Small intestine (tissue), 7 donors: ENCODE measurements around the gene GPRC5C. TPM values are rescaled to one million over a fixed set of nuclear protein-coding genes. Genes with fewer than 3 reads are reported as not detected.
"Not testable (repeated sequence)": the region's sequence is repeated elsewhere in the genome, so short reads cannot be mapped to it uniquely, and the experiment has no call there.

Experiments
- DNase-seq, 2 donors: peaks; one replicate each; pipeline versions ENCODE4 v3.0.0 to v3.0.0-alpha.2; 2013
- FAIRE-seq: peaks from 2 replicates; lab custom pipeline; 2012; peaks lifted over from hg19 to GRCh38; lab: Jason Lieb, UNC
- H3K27ac ChIP-seq, 3 donors: one replicate each; pipeline ENCODE4 v1.5.1; 2013; ENCODE audit warnings: low read length in 2 of 3, mild to moderate bottlenecking in 2 of 3, control low read depth in 1 of 3, inconsistent platforms in 1 of 3, low read depth in 1 of 3, moderate library complexity in 1 of 3
- H3K27me3 ChIP-seq, 3 donors: one replicate each; pipeline ENCODE4 v1.6.1; 2013; ENCODE audit warnings: low read length in 3 of 3, inconsistent platforms in 1 of 3; ENCODE audit not compliant: control insufficient read depth in 3 of 3, insufficient read depth in 3 of 3
- H3K36me3 ChIP-seq, 3 donors: one replicate each; pipeline ENCODE4 v1.6.1; 2013; ENCODE audit warnings: low read length in 3 of 3, inconsistent platforms in 1 of 3, low read depth in 1 of 3, mild to moderate bottlenecking in 1 of 3, moderate library complexity in 1 of 3; ENCODE audit not compliant: control insufficient read depth in 3 of 3, insufficient read depth in 2 of 3
- H3K4me1 ChIP-seq, 3 donors: one replicate each; pipeline ENCODE4 v1.6.1; 2013; ENCODE audit warnings: low read length in 2 of 3, inconsistent platforms in 1 of 3, low read depth in 1 of 3, mild to moderate bottlenecking in 1 of 3, moderate library complexity in 1 of 3; ENCODE audit not compliant: control insufficient read depth in 3 of 3, insufficient read depth in 2 of 3
- H3K4me3 ChIP-seq, 3 donors: one replicate each; pipeline ENCODE4 v1.5.1; 2013; ENCODE audit warnings: low read length in 3 of 3, control low read depth in 1 of 3, inconsistent platforms in 1 of 3, low read depth in 1 of 3, mild to moderate bottlenecking in 1 of 3, moderate library complexity in 1 of 3
- H3K9me3 ChIP-seq, 2 donors: one replicate each; pipeline ENCODE4 v1.6.1; 2013; ENCODE audit warnings: low read depth in 1 of 2, low read length in 1 of 2; ENCODE audit not compliant: control insufficient read depth in 2 of 2, insufficient read depth in 1 of 2
- WGBS, 3 donors: extraction: QIAGEN DNeasy Blood & Tissue Kit; methylation state at CpG; one replicate each; pipeline ENCODE4 v1.1.7; 2013; 5-methylcytosine and 5-hydroxymethylcytosine counted together
- polyA plus RNA-seq, 4 donors: library from polyadenylated mRNA; stranded (reverse) in 3 of 4; unstranded in 1 of 4; fragments of 200-250 nt in 3 of 4; fragments of 120-200 nt in 1 of 4; gene quantifications; one replicate each; pipeline versions ENCODE4 v1.2.1 to v1.2.3, GENCODE V29; 2013
- donor health status: healthy with polysubstance abuse.
- donor health status: control.
- donor health status: control.
- donor health status: Bipolar disorder and iron deficiency.
- donor health status: healthy.

GPRC5C gene
- polyA plus RNA-seq, 4 donors: 41.3 to 72.8 (median 48.1) TPM

DNA sequence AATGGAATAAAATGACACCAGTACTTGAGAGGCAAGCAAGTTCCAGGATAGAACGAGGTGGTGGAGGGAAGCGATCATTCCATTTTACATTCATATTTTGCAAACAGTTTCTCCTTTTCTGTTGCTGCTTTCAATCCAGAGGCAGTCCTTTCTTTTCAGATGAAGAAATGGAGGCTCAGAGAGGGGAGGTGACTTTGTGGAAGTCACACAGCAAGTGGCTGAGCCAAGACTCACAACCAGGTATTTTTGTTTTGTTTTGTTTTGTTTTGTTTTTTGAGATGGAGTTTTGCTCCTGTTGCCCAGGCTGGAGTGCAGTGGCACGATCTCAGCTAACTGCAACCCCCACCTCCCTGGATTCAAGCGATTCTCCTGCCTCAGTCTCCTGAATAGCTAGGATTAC is 35.3 kb upstream of the GPRC5C start:
- Histone ChIP-seq H3K4me3 (no peak overlapping the region), H3K36me3 (no peaks in the 10 kb centered on the region), H3K9me3 (peaks cover 0 to 3% of the 10 kb centered on the region in 2 donors), H3K27ac (no peak overlapping the region), H3K27me3 (no peaks in the 10 kb centered on the region), H3K4me1 (peaks cover 0 to 6% (median 0%) of the 10 kb centered on the region in 3 donors)
- no peak for FAIRE-seq
- 86 to 93% (median 89%) methylated on average over 4 of the region's 4 CpGs for WGBS, 3 donors
- no peak for DNase-seq

DNA sequence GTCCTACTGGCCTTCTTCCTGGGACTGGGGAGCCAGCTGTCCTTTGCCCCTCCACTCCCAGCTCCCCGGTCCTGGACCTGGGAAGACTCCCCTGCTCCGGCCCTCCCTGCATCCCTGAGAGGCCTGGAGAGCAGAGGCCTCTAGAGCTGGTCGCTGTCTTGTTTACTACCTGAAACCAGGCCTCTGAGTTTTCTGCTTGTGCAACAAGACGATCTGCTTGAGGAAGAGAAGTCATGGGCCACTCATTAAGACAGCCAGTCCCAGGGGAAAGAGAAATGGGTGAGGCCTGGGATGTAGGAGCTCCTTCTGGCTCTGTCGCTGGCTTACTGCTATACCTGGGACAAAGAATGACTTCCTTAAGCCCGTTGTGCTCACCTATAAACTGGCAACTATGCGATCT is 29.8 kb upstream of the GPRC5C start:
- Histone ChIP-seq H3K36me3 (no peaks in the 10 kb centered on the region), H3K4me3 (no peak overlapping the region), H3K27me3 (peaks cover 0 to 4% (median 2%) of the 10 kb centered on the region in 3 donors), H3K9me3 (peaks cover 0 to 2% of the 10 kb centered on the region in 2 donors), H3K27ac (no peak overlapping the region), H3K4me1 (peaks cover 0 to 5% (median 0%) of the 10 kb centered on the region in 3 donors)
- FAIRE-seq (no peak), DNase-seq (peak in 1 of 2 donors; percentile 51)
- 79 to 85% (median 83%) methylated on average over 7 of the region's 7 CpGs for WGBS, 3 donors

DNA sequence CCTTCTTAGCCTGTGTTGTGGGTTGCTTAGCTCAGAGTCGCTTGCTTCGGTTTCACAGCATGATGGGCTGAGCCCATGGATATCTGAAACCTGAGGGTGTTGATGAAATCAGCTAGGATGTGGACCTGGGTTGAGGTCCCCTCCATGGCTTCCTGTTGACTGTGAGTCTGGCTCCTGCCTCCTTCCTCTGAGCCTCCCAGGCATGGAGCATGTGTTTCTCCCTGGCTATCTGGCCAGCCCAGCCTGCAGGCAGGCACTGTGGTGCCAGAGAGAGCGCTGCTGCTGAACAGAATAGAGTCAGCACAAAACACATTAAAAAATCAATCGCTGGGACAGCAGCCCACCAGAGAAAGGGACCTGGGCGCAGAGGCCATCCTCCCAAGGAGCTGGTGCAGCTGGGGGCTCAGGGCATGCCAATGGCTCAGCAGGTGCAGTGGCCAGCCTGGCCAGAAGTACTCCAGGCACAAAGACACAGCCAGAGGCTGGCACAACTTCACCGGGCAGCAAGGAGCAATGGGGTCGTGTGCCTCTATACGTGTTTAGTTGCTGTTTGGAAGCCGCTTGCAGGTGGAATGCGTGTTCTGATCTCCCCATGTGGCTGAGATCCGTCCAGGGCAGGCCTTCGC is 28.3 kb upstream of the GPRC5C start:
- Histone ChIP-seq H3K4me3 (no peak overlapping the region), H3K4me1 (peaks cover 0 to 5% (median 0%) of the 10 kb centered on the region in 3 donors), H3K36me3 (no peaks in the 10 kb centered on the region), H3K27ac (no peak overlapping the region), H3K9me3 (peaks cover 0 to 2% of the 10 kb centered on the region in 2 donors), H3K27me3 (peaks cover 0 to 4% (median 2%) of the 10 kb centered on the region in 3 donors)
- 75 to 85% (median 77%) methylated on average over 12 of the region's 12 CpGs for WGBS, 3 donors
- no peak for FAIRE-seq
- DNase-seq: no peak

DNA sequence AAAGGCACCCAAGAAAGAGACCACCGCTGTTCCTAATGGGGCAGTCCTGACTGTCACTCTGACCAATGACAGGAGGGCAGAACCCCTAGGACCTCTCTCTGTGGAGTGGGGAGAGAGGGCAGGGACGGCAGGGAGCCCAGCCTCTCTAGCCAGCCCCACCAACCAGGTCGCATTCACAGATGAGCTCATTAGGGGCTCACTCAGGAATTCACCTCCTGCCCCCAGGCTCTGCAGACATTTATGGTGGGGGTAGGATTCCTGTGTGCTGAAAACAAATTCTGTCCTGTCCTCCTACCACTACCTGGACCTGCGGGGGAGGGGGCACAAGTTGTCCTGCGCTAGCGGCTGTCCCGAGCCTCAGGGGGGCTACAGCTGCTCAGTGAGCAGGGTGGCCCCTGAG is 27.7 kb upstream of the GPRC5C start:
- peaks cover 0 to 5% (median 0%) of the 10 kb centered on the region in 3 donors for H3K4me1 ChIP-seq
- peaks cover 0 to 2% of the 10 kb centered on the region in 2 donors for H3K9me3 ChIP-seq
- 63 to 78% (median 75%) methylated on average over 7 of the region's 7 CpGs for WGBS, 3 donors
- DNase-seq: no peak
- no peak for FAIRE-seq
- no peak overlapping the region for H3K4me3 ChIP-seq
- H3K27me3 ChIP-seq: peaks cover 0 to 4% (median 2%) of the 10 kb centered on the region in 3 donors
- H3K36me3 ChIP-seq: no peaks in the 10 kb centered on the region
- H3K27ac ChIP-seq: no peak overlapping the region

DNA sequence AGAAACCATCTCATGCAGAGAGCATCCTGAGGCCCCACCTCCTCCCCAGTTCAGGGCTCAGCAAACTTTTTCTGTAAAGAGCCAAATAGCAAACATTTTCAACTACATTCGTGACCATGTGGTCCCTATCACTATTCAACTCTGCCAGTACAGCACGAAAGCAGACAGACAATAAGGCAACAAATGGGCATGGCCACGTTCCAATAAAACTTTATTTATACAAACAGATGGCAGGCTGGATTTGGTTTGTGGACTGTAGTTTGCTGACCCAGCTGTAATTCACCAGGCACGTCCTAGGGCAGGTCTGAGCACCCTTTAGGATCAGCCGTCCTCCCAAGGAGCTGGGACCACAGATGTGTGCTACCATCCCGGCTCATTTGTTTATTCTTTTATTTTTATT is 27.1 kb upstream of the GPRC5C start:
- Histone ChIP-seq H3K36me3 (no peaks in the 10 kb centered on the region), H3K27me3 (peaks cover 0 to 4% (median 2%) of the 10 kb centered on the region in 3 donors), H3K27ac (no peak overlapping the region), H3K4me1 (peaks cover 0 to 5% (median 0%) of the 10 kb centered on the region in 3 donors), H3K4me3 (no peak overlapping the region), H3K9me3 (peaks cover 0 to 2% of the 10 kb centered on the region in 2 donors)
- no peak for DNase-seq
- no peak for FAIRE-seq
- 72 to 79% (median 78%) methylated on average over 6 of the region's 6 CpGs for WGBS, 3 donors

DNA sequence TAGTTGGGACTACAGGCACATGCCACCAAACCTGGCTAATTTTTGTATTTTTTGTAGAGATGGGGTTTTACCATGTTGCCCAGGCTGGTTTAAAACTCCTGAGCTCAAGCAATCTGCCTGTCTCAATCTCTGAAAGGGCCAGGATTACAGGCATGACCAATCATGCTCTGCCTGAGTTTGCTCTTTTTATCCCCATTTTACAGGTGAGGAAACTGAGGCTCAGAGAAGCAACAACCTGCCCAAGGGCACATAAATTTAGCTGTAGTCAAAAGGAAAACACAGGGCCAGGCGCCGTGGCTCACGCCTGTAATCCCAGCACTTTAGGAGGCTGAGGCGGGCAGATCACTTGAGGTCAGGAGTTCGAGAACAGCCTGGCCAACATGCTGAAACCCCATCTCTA is 26.6 kb upstream of the GPRC5C start:
- H3K9me3 ChIP-seq, H3K4me1 ChIP-seq, FAIRE-seq, H3K36me3 ChIP-seq, H3K4me3 ChIP-seq, DNase-seq, H3K27ac ChIP-seq, H3K27me3 ChIP-seq: not testable (repeated sequence)
- 91 to 92% (median 92%) methylated on average over 5 of the region's 5 CpGs for WGBS, 3 donors

DNA sequence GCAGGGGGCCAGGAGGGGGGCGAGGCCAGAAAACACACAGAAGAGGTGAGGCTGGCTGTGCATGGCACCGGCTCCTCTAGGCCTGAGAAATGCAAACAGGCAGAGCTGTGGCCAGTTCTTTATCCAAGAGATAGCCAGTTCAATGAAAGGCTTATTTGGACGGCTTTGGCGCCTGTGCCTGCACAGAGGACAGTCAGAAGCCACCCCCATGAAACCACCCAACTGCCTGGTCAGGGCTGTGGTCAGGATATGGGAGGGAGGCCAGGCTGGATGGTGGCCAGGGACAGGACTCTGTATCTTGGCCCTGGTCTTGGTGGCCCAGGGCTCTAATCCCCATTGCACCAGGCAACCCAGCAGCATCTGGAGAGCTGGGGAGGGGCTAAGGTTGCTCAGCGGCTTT is 24.5 kb upstream of the GPRC5C start:
- no peak overlapping the region for H3K4me3 ChIP-seq
- H3K27me3 ChIP-seq: peaks cover 0 to 4% (median under 1%) of the 10 kb centered on the region in 3 donors
- no peak for FAIRE-seq
- peaks cover 0 to 2% of the 10 kb centered on the region in 2 donors for H3K9me3 ChIP-seq
- 77 to 89% (median 81%) methylated on average over 5 of the region's 5 CpGs for WGBS, 3 donors
- H3K36me3 ChIP-seq: no peaks in the 10 kb centered on the region
- no peaks in the 10 kb centered on the region for H3K4me1 ChIP-seq
- no peak for DNase-seq
- no peak overlapping the region for H3K27ac ChIP-seq

DNA sequence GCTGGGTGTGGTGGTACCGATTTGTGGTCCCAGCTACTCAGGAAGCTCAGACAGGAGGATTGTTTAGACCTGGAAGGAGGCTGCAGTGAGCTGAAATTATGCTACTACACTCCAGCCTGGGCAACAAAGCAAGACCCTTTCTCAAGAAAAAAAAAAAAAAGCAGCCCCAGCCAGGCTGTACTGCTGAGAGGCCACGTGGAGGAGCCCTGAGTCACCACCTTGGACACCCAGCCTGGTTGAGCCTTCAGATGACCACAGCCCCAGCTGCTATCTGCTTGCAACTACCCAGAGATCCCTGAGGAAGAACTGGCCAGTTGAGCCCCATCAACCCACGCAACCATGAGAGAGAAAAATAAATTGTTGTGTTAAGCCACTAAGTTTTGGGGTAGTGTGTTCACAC is 23.6 kb upstream of the GPRC5C start:
- H3K4me3 ChIP-seq: no peak overlapping the region
- 62 to 76% (median 66%) methylated on average over 3 of the region's 3 CpGs for WGBS, 3 donors
- H3K36me3 ChIP-seq: no peaks in the 10 kb centered on the region
- FAIRE-seq (no peak), DNase-seq (peak in 1 of 2 donors; percentile 38)
- peaks cover 0 to 4% (median 0%) of the 10 kb centered on the region in 3 donors for H3K27me3 ChIP-seq
- no peak overlapping the region for H3K27ac ChIP-seq
- no peaks in the 10 kb centered on the region for H3K4me1 ChIP-seq
- H3K9me3 ChIP-seq: peaks cover 0 to 2% of the 10 kb centered on the region in 2 donors
